Lower lobe of right lung (tissue), 2 donors: ENCODE measurements around the gene RNF146. TPM values are rescaled to one million over a fixed set of nuclear protein-coding genes. Genes with fewer than 3 reads are reported as not detected.
A peak's percentile ranks its signal among the peaks of the same experiment; 100 is the strongest.
"Not testable (repeated sequence)": the region's sequence is repeated elsewhere in the genome, so short reads cannot be mapped to it uniquely, and the experiment has no call there.

Experiments
- ATAC-seq, 2 donors: fragments of 200-7000 bp; cut with Tn5 transposase; one replicate each; pipeline ENCODE4 v1.9.1; 2020 to 2022; ENCODE audit warnings: mild to moderate bottlenecking in 2 of 2, moderate library complexity in 2 of 2
- DNase-seq: peaks from one replicate; pipeline ENCODE4 v3.0.0-alpha.2; 2020
- H3K27ac ChIP-seq: fragments of 200-600 bp; one replicate; pipeline ENCODE4 v1.8.0; 2022
- H3K27me3 ChIP-seq: fragments of 200-600 bp; one replicate; pipeline ENCODE4 v1.8.0; 2022; ENCODE audit warnings: low read depth
- H3K36me3 ChIP-seq: fragments of 200-600 bp; one replicate; pipeline ENCODE4 v1.8.0; 2022; ENCODE audit warnings: mild to moderate bottlenecking
- H3K4me1 ChIP-seq: fragments of 200-600 bp; one replicate; pipeline ENCODE4 v1.8.0; 2022
- H3K4me3 ChIP-seq: fragments of 200-600 bp; one replicate; pipeline ENCODE4 v1.8.0; 2022; ENCODE audit warnings: mild to moderate bottlenecking
- H3K9me3 ChIP-seq: fragments of 200-600 bp; one replicate; pipeline ENCODE4 v1.8.0; 2022
- intact Hi-C: fragments of 100-400 bp; cut with DNase I; formaldehyde crosslinking; loops from one replicate; pipeline ENCODE4 v1.11.0; 2022
- total RNA-seq: library from RNA; stranded (reverse); fragmentation: NEBNext Ultra II Directional; extraction: Animal tissue kit (Norgen Biotek cat#: 25700); gene quantifications from one replicate; pipeline ENCODE4 v1.2.1, GENCODE V29; 2021
- TF ChIP-seq, protein P1 (sequence below): fragments of 200-600 bp; IDR thresholded peaks from one replicate; pipeline ENCODE4 v1.8.0; 2022; ENCODE audit warnings: antibody characterized with exemption, mild to moderate bottlenecking
- donor health status: DM: no; HTN: yes; CAD: no; lungs with severe emphysema.

The RNF146 gene
- total RNA-seq, 1 donor from 2014 or later: 61.7 TPM

DNA sequence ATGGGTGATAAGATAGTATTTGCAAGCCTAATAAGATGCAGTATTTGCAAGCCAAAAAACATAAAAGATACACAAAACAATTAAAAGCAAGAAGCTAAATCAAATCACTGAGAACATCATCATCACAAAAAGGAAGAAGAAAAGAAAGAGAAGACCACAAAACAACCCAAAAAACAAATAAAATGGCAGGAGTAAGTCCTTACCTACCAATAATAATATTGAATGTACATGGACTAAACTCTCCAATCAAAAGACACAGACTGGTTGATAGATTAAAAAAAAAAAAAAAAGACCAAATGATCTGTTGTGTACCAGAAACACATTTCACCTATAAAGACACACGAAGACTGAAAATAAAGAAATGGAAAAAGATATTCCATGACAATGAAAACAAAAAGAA lies 39.1 kb downstream of the RNF146 start:
- intact Hi-C loops: loop anchor here (10.0 kb wide), 1 partner anchor 149 kb away; the partner anchor contains the start of gene KIAA0408
- DNase-seq (no peak), ATAC-seq (no peak)
- peaks cover 33% of the 10 kb centered on the region for H3K4me1 ChIP-seq
- TF ChIP-seq, protein P1, sequence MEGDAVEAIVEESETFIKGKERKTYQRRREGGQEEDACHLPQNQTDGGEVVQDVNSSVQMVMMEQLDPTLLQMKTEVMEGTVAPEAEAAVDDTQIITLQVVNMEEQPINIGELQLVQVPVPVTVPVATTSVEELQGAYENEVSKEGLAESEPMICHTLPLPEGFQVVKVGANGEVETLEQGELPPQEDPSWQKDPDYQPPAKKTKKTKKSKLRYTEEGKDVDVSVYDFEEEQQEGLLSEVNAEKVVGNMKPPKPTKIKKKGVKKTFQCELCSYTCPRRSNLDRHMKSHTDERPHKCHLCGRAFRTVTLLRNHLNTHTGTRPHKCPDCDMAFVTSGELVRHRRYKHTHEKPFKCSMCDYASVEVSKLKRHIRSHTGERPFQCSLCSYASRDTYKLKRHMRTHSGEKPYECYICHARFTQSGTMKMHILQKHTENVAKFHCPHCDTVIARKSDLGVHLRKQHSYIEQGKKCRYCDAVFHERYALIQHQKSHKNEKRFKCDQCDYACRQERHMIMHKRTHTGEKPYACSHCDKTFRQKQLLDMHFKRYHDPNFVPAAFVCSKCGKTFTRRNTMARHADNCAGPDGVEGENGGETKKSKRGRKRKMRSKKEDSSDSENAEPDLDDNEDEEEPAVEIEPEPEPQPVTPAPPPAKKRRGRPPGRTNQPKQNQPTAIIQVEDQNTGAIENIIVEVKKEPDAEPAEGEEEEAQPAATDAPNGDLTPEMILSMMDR: no peak
- H3K36me3 ChIP-seq: peaks cover 7% of the 10 kb centered on the region
- no peak overlapping the region for H3K4me3 ChIP-seq
- no peaks in the 10 kb centered on the region for H3K27me3 ChIP-seq
- no peak overlapping the region for H3K27ac ChIP-seq
- H3K9me3 ChIP-seq: no peaks in the 10 kb centered on the region

DNA sequence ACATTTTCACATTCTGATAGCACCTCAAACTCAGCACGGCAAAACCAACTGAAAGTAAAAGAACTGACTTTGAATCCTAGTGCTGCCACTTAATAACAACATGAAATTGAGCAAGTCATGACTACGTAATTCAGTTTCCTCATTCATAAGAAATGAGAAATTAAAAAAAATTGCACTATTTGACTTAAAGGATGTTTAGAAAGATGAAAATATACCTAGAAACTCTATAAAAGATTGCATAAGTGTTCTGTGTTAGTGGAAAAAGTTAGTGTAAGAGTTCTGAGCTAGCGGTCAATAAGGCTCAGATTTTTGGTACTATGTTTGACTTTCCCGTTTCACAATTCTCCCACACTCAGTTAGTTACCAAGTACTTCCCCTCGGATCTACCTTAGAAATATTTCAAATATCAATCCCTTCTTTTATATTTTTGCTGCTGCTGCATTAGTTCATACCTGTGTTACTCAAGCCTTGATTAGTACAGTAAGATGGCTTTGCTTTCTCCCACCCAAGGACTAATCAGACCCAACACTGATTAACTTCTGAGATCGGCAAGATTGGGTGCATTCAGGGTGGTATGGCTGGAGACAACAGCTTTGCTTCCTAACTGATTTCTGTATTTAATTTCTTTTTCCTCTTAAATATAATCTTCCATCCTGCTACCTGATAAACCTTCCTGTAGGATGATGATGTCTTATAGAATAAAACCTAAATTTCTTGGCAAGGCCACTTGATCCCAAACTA lies 50.9 kb downstream of the RNF146 start:
- no peak for DNase-seq
- ATAC-seq: peak in 1 of 2 donors; percentile 78
- TF ChIP-seq, protein P1: no peak
- Histone ChIP-seq H3K9me3 (no peaks in the 10 kb centered on the region), H3K27ac (no peak overlapping the region), H3K4me1 (no peaks in the 10 kb centered on the region), H3K36me3 (peaks cover 56% of the 10 kb centered on the region), H3K27me3 (no peaks in the 10 kb centered on the region), H3K4me3 (no peak overlapping the region)
- intact Hi-C loops: no loop called here

DNA sequence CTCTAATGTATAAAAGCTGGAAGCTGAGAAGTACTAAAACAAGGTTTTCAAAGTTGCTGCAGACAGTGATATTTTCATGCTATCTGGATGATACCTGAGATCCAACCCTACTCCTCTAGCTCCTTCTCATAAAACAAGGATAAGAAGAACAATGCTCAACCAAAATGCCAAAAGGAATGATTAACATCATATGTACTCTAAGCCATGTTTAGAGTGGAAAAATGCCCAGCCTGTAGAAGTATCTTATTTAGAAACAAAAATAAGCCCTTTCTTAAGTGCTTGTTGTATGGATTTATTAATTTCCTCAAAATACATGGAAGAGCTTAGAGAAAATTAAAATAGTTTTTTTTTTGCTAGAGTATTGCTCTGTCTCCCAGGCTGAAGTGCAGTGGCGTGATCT lies 53.0 kb downstream of the RNF146 start:
- TF ChIP-seq, protein P1: no peak
- intact Hi-C loops: no loop called here
- ATAC-seq: no peak

DNA sequence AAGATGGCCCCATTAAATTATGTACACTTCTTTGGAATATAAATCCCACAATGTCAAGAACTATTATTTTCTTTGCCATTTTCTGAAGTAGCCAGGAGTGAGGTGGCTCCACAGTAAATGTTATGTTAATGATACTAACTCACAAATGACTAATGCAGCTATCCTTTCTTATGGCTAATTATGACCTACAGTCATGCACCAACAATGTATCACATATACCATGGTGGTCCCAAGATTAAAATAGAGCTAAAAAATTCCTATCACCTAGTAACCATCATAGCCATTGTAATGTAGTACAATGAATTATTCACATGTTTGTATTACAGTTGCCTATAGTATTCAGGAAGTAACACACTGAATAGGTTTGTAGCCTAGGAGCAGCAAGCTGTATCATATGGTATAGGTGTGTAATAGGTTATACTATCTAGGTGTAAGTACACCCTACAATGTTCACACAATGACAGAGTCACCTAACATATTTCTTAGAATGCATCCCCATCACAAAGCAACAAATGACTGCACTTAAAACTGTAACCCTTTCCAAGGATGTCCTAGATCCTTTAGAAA lies 61.5 kb downstream of the RNF146 start:
- TF ChIP-seq, protein P1: no peak
- no peak for DNase-seq
- Histone ChIP-seq H3K27ac (no peak overlapping the region), H3K9me3 (no peaks in the 10 kb centered on the region), H3K4me3 (no peak overlapping the region), H3K4me1 (no peaks in the 10 kb centered on the region), H3K27me3 (no peaks in the 10 kb centered on the region), H3K36me3 (peaks cover 49% of the 10 kb centered on the region)
- intact Hi-C loops: no loop called here
- ATAC-seq: no peak

More for the DNA sequence above, 53.0 kb downstream of the RNF146 start:
- no peaks in the 10 kb centered on the region for H3K4me1 ChIP-seq
- H3K27ac ChIP-seq: no peak overlapping the region
- H3K4me3 ChIP-seq: no peak overlapping the region
- no peaks in the 10 kb centered on the region for H3K27me3 ChIP-seq
- DNase-seq: no peak
- H3K9me3 ChIP-seq: no peaks in the 10 kb centered on the region
- H3K36me3 ChIP-seq: peaks cover 48% of the 10 kb centered on the region

DNA sequence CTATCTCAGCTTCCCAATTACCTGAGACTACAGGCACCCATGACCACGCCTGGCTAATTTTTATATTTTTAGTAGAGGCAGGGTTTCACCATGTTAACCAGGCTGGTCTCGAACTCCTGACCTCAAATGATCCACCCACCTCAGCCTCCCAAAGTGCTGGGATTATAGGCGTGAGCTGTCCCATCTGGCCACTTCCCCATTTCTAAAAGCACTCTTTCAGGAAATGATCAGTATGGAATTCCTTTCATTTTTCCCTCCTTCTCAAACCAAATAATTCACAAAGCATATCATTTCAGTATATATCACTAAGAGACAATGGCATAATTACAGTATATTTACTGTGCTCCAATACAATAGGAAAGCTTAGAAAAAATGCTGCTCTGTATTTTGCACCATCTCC lies 64.6 kb downstream of the RNF146 start:
- intact Hi-C loops, DNase-seq, ATAC-seq: not testable (repeated sequence)

DNA sequence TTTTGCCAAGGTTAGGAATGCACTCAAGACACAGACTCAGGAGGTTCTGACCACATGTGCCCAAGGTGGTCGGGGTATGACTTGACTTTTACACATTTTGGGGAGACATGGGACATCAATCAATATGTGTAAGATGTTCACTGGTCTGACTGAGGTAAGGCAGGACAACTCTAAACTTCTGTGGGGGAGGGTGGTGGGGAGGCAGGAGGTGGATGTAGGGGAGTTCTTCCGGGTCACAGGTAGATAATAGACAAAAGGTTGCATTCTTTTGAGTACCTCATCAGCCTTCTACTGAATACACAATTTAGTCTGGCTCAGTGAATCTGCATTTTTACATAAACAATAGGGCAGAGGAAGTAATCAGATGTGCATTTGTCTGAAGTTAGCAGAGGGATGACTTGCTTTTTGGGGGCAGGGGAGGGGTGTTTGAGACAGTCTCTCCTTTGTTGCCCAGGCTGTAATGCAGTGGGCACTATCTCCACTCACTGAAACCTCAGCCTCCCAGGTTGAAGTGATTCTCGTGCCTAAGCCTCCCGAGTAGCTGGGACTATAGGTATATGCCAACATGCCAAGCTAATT lies 65.8 kb downstream of the RNF146 start:
- TF ChIP-seq, protein P1: no peak

More for the DNA sequence above, 64.6 kb downstream of the RNF146 start:
- H3K4me3 ChIP-seq, H3K4me1 ChIP-seq, H3K9me3 ChIP-seq, H3K27ac ChIP-seq, H3K27me3 ChIP-seq: not testable (repeated sequence)
- H3K36me3 ChIP-seq: peaks cover 21% of the 10 kb centered on the region

More for the DNA sequence above, 65.8 kb downstream of the RNF146 start:
- H3K9me3 ChIP-seq: no peaks in the 10 kb centered on the region
- peaks cover 12% of the 10 kb centered on the region for H3K36me3 ChIP-seq
- H3K27ac ChIP-seq: no peak overlapping the region
- peaks cover 6% of the 10 kb centered on the region for H3K4me1 ChIP-seq
- DNase-seq: no peak
- no peaks in the 10 kb centered on the region for H3K27me3 ChIP-seq
- intact Hi-C loops: no loop called here
- ATAC-seq: no peak
- H3K4me3 ChIP-seq: no peak overlapping the region
